Activated CD4-positive, CD25-positive, alpha-beta regulatory T cell treated with anti-CD3 and anti-CD28 coated beads, Interleukin-2, amount 50 U/mL, for 24 hours (primary cell): ENCODE data around the gene ZNF138.
"Not testable (repeated sequence)": the region's sequence is repeated elsewhere in the genome, so short reads cannot be mapped to it uniquely, and the experiment has no call there.

Experiments used
- ATAC-seq, 2 donors: fragments of 150-1000 bp; cut with Tn5 transposase; one replicate each; pipeline ENCODE4 v1.10.0; 2021; ENCODE audit warnings: mild to moderate bottlenecking in 1 of 2, moderate library complexity in 1 of 2

ZNF138 gene

DNA sequence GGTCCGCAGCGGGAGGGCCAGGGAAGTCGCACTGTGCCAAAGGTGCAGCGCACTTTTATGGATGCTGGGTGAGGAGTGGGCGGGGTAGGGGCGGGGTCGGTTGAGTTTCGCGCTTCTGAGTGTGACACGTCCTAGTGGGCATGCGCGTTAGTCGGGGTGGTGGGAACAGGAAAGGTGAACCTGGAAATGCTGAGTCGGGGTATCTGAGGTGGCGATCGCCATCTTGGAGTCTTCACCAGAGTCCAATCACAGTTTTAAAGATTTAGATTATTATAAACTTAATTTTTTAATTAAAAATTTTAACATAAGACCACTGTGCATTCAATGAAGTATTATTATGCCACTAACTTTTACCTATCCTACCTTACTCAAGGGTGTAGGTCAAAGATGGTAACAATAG lies 45.7 kb downstream of the ZNF138 start:
- ATAC-seq: no peak

GRCh38 chr7:64849250-64849923 lies 55.2 kb downstream of the ZNF138 start:
- no peak for ATAC-seq

DNA sequence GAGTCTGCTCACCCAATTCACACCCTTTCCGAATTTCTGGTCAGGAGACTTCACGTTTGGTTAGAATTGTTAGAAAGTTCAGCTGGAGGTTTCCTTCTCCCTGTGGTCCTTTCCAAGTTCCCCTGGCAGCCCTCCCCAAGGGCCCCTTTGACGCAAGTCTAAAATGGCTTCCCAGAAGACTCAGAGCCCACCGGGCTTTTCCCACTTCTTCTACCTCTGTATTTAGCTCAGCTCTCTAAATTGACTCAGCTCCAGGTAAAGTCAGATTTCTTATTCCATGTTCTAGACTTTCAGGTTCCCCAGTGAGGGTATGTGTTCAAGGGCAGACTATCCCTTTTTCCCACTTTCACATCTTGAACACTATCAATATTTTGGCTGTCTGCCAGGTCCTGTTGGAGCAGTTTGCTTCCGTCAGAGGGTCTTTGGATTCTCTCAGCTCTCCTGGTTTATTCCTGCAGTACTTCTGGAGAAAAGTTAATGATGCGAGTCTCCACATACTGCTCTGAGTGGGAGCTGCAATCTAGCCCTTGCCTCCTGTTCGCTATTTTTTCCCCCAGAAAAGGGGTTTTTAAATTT lies 55.8 kb downstream of the ZNF138 start:
- ATAC-seq: no peak

DNA sequence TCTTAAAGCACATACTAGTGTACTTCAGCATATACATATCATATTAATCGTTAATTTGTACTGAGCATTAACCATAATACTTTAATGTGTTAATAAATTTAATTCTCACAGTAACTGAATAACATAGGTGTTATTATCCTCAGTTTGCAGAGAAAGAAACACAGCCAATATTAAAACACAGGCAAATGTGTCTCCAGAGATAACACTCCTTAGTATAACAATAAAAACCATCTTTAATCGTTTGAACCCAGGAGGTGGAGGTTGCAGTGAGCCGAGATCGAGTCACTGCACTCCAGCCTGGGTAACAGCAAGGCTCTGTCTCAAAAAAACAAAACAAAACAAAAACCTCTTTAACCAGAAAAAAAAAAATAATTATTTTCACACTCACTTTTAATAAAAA lies 59.5 kb downstream of the ZNF138 start:
- ATAC-seq: no peak

GRCh38 chr7:64854969-64855368 lies 60.7 kb downstream of the ZNF138 start:
- no peak for ATAC-seq

DNA sequence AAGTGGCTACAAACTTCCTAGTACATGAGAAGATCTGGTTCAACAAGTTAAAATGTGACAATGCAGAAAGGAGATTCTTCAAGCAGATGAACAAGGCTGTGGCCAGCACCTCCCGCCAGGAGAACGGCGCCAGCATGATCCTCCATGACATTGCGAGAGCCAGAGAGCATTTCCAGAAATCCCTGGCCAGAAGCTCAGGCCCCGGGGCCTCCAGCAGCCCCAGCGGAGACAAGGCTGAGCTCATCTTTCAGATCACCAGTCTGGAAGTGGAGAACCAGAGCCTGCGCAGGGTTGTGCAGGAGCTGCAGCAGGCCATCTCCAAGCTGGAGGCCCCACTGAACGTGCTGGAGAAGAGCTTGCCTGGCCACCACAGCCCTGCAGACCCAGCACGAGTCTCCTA lies 68.8 kb downstream of the ZNF138 start:
- no peak for ATAC-seq

GRCh38 chr7:64863530-64863929 lies 69.3 kb downstream of the ZNF138 start:
- ATAC-seq: not testable (repeated sequence)

DNA sequence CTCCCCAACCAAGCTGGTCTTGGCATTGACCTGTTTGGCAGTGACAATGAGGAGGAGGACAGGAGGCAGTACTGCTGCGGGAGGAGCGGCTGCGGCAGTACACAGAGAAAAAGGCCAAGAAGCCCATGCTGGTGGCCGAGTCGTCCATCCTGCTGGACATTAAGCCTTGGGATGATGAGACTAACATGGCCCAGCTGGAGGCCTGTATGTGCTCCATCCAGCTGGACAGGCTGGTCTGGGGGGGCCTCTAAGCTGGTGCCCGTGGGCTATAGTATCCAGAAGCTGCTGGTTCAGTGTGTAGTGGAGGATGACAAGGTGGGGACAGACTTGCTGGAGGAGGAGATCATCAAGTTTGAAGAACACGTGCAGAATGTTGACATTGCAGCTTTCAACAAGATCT lies 69.7 kb downstream of the ZNF138 start:
- no peak for ATAC-seq

DNA sequence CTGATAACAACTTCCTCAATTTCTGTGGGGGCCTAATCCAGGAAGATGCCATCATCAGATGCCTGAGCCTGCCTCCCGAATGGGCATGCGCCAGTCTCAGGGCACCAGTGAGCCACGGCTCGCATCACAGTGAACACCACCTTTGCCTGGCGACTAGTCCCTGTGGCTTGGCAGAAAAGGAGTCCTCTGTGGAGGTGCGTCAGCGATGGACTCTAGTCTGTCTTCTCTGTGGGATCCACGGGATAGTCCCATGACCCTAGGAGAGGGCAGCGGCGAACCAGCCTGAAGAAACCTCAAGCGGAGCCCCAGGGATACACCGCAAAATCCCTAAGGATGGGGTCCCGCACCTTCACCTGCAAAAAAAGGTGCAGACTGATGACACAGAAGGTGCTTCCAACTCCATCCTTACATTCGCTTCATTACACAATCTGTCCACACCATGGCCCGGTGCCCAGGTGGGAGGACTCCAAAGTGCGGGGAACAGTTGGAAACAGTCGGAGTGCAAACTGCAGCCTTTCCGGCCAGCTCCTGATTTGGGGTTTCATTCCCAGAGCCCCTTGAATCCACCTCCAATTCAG lies 73.7 kb downstream of the ZNF138 start:
- no peak for ATAC-seq

GRCh38 chr7:64868499-64868898 lies 74.3 kb downstream of the ZNF138 start:
- no peak for ATAC-seq

DNA sequence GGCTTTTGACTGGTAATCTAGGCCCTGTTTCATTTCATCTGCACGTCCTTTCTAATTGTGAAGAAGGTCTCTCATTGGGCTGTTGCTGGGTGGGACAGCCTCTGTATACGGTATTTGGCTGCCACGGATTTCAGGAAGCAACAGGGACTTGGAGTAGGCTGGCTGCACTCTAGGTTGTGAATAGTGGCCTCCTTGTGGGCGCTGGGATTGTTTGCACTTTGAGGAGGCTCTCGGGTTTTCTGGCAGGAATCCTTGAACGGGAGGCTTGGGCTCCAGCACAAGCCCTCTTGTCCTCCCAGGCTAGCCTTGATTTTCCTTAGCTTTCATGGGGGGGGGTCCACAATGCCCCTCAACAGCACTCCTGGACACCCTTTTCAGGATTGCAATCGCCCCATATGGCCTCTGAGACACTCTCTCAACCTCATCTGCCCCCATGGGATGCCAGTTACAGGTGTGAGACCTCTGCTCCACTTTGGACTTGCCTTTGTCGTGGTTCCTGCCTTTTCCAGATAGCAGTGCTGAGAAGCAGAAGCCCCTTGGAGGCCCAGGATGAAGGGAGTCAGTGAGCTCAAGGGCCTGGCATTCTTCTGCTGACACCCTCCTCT lies 75.0 kb downstream of the ZNF138 start:
- ATAC-seq: no peak

- ATAC-seq: no peak
Measured at GRCh38 chr7:64869912-64870562, 75.8 kb downstream of the ZNF138 start.

DNA sequence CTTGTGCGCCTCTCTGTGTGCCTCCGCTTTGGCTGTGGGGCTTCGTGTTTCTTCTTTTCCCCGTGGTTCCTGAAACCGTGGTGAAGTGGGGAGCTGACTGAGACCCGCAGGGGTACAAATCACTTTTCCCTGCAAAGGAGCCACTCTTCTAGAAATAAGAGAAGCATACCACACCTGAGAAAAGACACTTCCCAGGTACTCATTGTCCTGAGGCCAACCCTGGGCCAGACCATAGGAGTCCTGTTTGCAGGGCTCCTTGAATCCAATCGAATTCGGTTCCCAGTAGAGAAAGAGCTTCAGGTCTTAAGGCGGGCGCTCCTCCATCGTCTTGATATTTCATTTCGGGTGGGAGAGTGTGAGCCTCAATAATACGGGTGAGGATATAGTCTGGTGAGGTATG lies 76.4 kb downstream of the ZNF138 start:
- no peak for ATAC-seq

- ATAC-seq: no peak
Measured at GRCh38 chr7:64871761-64872160, 77.5 kb downstream of the ZNF138 start.

DNA sequence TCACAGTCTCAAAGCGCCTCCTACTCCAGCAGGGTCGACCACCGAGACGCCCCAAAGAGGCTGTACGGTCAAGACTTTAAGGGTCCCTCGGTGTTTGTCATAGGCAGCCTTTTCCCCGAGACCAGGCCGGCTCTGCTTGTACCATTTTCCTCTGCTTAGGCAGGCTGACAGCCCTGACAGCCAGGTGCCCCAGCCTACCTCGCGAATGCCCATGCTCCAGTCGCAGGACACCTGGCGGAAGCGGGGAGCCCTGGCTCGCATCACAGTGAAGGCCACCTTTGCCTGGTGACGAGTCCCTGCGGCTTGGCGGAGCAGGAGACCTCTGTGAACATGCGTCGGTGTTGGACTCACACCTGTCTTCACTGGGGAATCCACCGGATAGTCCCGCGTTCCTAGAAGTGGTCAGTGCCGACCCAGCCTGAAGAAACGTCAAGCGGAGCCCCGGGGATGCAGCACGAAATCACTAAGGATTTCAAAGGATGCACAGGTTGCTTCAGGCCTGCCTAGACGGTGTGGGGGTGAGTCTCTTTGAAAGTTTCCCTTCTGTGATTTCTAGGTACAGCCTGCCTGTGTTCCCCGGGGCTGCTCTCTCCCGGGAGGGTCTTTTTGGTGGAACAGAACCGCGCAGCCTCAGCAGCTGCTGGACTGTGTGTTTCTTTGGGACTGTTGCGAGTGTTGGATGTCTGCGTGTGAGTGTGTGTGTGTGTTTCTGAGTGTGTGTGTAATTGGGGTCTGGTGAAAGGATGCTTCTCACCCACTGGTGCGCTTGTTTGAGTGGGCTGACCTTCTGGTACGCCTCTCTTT lies 78.3 kb downstream of the ZNF138 start:
- ATAC-seq: no peak

- ATAC-seq: no peak
Measured at GRCh38 chr7:64873155-64873500, 78.9 kb downstream of the ZNF138 start.

GRCh38 chr7:64873517-64873916 lies 79.3 kb downstream of the ZNF138 start:
- no peak for ATAC-seq

DNA sequence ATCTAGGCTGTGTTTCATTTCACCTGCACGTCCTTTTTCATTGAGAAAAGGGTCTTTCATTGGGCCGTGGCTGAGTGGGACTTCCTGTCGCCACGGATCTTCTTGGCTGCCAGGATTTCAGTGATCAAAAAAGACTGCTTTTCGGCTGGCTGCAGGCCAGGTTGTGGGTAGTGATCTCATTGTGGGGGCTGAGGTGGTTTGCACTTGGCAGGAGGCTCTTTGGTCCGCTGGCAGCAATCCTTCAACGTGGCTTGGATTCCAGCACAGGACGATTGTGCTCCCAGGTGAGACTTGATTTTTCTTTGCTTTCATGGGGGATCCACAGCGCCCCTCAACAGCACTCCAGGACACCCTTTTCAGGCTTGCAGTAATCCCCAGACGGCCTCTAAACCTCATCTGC lies 79.9 kb downstream of the ZNF138 start:
- ATAC-seq: no peak

DNA sequence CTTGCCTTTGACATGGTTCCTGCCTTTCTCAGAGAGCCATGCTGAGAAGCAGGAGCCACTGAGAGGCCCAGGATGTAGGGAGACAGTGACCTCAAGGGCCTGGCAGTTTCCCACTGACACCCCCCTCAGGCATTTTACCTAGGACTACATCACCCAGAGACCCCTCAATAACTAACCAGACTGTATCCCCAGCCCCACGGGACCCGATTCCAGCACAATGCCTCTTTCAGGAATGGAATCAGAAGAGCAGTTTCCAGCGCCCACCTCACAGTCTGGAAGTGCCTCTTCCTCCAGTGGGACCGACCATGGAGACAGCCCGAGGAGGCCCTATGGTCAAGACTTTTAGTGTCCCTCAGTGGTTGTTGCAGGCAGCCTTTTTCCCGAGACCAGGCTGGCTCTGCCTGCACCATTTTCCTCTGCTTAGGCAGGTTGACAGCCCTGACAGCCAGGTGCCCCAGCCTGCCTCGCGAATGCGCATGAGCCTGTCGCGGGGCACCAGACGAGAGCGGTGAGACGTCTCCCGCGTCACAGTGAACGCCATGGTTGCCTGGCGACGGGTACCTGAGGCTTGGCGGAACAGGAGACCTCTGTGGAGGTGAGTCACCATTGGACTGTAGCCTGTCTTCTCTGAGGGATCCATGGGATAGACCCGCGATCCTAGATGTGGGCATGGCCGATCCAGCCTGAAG lies 80.5 kb downstream of the ZNF138 start:
- ATAC-seq: no peak

DNA sequence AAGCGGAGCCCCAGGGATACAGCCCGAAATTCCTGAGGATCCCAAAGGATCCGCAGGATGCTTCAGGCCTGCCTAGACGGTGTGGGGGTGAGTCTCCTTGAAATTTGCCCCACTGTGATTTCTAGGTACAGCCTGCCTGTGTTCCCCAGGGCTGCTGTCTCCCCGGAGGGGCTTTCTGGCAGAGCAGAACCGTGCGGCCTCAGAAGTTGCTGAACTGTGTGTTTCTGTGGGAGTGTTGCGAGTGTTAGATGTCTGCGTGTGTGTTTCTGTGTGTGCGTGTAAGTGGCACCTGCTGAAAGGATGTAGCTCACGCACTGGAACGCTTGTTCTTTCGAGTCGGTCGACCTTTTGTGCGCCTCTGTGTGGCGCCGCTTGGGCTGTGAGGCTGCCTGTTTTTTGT lies 81.0 kb downstream of the ZNF138 start:
- ATAC-seq: no peak

- ATAC-seq: no peak
Measured at GRCh38 chr7:64875658-64876406, 81.6 kb downstream of the ZNF138 start.
